Trophoblast cell (in vitro differentiated cells and primary cell): ENCODE data around the gene DOC2A.

Source experiments
- DNase-seq, 2 donors: peaks; one replicate each; pipeline ENCODE4 v3.0.0-alpha.2; 2016
- H2AFZ ChIP-seq: 2 replicates; pipeline ENCODE4 v1.6.1; 2013; ENCODE audit warnings: low read length, moderate library complexity, mild to moderate bottlenecking; ENCODE audit not compliant: insufficient read depth, poor library complexity
- H2AK5ac ChIP-seq: 2 replicates; pipeline ENCODE4 v1.6.1; 2013; ENCODE audit warnings: mild to moderate bottlenecking, low read length
- H2BK120ac ChIP-seq: 2 replicates; pipeline ENCODE4 v1.6.1; 2013; ENCODE audit warnings: low read length, mild to moderate bottlenecking, moderate library complexity; ENCODE audit not compliant: insufficient read depth, poor library complexity
- H2BK12ac ChIP-seq: 2 replicates; pipeline ENCODE4 v1.6.1; 2013; ENCODE audit warnings: mild to moderate bottlenecking, low read length, moderate library complexity
- H2BK5ac ChIP-seq: 2 replicates; pipeline ENCODE4 v1.6.1; 2013; ENCODE audit warnings: low read length, low read depth, moderate library complexity, mild to moderate bottlenecking; ENCODE audit not compliant: poor library complexity
- H3K14ac ChIP-seq: 2 replicates; pipeline ENCODE4 v1.6.1; 2013; ENCODE audit warnings: mild to moderate bottlenecking, low read length
- H3K18ac ChIP-seq: 2 replicates; pipeline ENCODE4 v1.6.1; 2013; ENCODE audit warnings: mild to moderate bottlenecking, low read length
- H3K23ac ChIP-seq: 2 replicates; pipeline ENCODE4 v1.6.1; 2013; ENCODE audit warnings: low read length
- H3K27ac ChIP-seq: 2 replicates; pipeline ENCODE4 v1.5.1; 2013; ENCODE audit warnings: low read depth, mild to moderate bottlenecking, inconsistent platforms, low read length, moderate library complexity
- H3K27me3 ChIP-seq: 2 replicates; pipeline ENCODE4 v1.6.1; 2013; ENCODE audit warnings: inconsistent platforms, mild to moderate bottlenecking, low read length, moderate library complexity; ENCODE audit not compliant: insufficient read depth
- H3K36me3 ChIP-seq, 2 experiments: 1 replicate in 1 of 2; 2 replicates in 1 of 2; pipeline ENCODE4 v1.6.1; 2013; ENCODE audit warnings: low read length in 2 of 2, mild to moderate bottlenecking in 2 of 2, moderate library complexity in 1 of 2; ENCODE audit not compliant: insufficient read depth in 2 of 2, control insufficient read depth in 1 of 2
- H3K4ac ChIP-seq: 2 replicates; pipeline ENCODE4 v1.6.1; 2013; ENCODE audit warnings: low read depth, mild to moderate bottlenecking, low read length, moderate library complexity
- H3K4me1 ChIP-seq, 2 experiments: 1 replicate in 1 of 2; 2 replicates in 1 of 2; pipeline ENCODE4 v1.6.1; 2013; ENCODE audit warnings: low read length in 2 of 2, mild to moderate bottlenecking in 2 of 2, moderate library complexity in 1 of 2; ENCODE audit not compliant: insufficient read depth in 2 of 2, control insufficient read depth in 1 of 2
- H3K4me2 ChIP-seq: 2 replicates; pipeline ENCODE4 v1.6.1; 2013; ENCODE audit warnings: inconsistent platforms, mild to moderate bottlenecking, low read length, moderate library complexity
- H3K4me3 ChIP-seq: 2 replicates; pipeline ENCODE4 v1.5.1; 2013; ENCODE audit warnings: mild to moderate bottlenecking, low read depth, low read length, inconsistent platforms
- H3K79me1 ChIP-seq: one replicate; pipeline ENCODE4 v1.6.1; 2013; ENCODE audit warnings: low read length
- H3K79me2 ChIP-seq: 2 replicates; pipeline ENCODE4 v1.6.1; 2013; ENCODE audit warnings: low read length, mild to moderate bottlenecking; ENCODE audit not compliant: control insufficient read depth, insufficient read depth, poor library complexity
- H3K9ac ChIP-seq: 2 replicates; pipeline ENCODE4 v1.6.1; 2013; ENCODE audit warnings: mild to moderate bottlenecking, low read length
- H3K9me3 ChIP-seq: 2 replicates; pipeline ENCODE4 v1.6.1; 2013; ENCODE audit warnings: low read depth, mild to moderate bottlenecking, control low read depth, inconsistent platforms, low read length; ENCODE audit not compliant: insufficient read depth
- H4K12ac ChIP-seq: 2 replicates; pipeline ENCODE4 v1.6.1; 2013; ENCODE audit warnings: low read depth, mild to moderate bottlenecking, low read length, moderate library complexity
- H4K8ac ChIP-seq: 2 replicates; pipeline ENCODE4 v1.6.1; 2013; ENCODE audit warnings: low read depth, mild to moderate bottlenecking, low read length, moderate library complexity
- H4K91ac ChIP-seq: one replicate; pipeline ENCODE4 v1.6.1; 2013; ENCODE audit warnings: low read depth, mild to moderate bottlenecking, low read length, moderate library complexity
- WGBS: extraction: QIAGEN DNeasy Blood & Tissue Kit; methylation state at CpG from one replicate; pipeline ENCODE4 v1.1.7; 2013; ENCODE audit warnings: missing lambda C conversion rate; ENCODE audit not compliant: insufficient read length, insufficient coverage; ENCODE audit errors: extremely low coverage; 5-methylcytosine and 5-hydroxymethylcytosine counted together

The DOC2A gene

DNA sequence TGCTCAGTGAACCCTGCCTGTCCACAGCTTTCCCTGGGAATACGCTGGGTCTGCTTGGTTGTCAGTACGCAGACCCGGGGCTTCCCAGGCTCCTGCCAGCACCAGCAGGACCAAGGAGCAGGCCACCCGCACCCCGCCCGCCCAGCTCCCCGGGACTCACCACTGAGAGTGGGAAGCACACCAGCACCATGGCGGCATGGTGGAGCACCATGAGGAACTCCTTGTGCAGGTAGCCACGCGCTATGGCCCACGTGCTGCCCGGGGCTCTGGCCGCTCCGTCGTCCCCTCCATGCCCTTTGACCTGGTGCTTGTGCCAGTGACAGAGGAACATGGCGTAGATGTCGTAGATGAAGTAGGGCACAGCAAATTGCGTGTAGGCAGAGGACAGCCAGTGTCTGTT, 15.6 kb upstream of the DOC2A start:
- Histone ChIP-seq H3K36me3 (no peaks in the 10 kb centered on the region), H2AFZ (no peak overlapping the region), H3K27ac (no peak overlapping the region), H3K23ac (no peak overlapping the region), H3K9ac (no peak overlapping the region), H3K4ac (no peak overlapping the region), H3K27me3 (peaks cover 19% of the 10 kb centered on the region), H3K18ac (no peak overlapping the region), H3K9me3 (peaks cover 2% of the 10 kb centered on the region), H4K8ac (no peak overlapping the region), H3K79me1 (no peaks in the 10 kb centered on the region), H3K4me1 (no peaks in the 10 kb centered on the region), H4K12ac (no peak overlapping the region), H2BK12ac (no peak overlapping the region), H3K4me3 (no peak overlapping the region), H2AK5ac (no peak overlapping the region), H3K14ac (no peak overlapping the region), H3K79me2 (no peaks in the 10 kb centered on the region), H2BK5ac (no peak overlapping the region), H4K91ac (no peak overlapping the region), H3K4me2 (no peak overlapping the region), H2BK120ac (no peak overlapping the region)
- whole genome bisulfite sequencing = no CpG with 5 or more reads among the region's 18 CpGs
- no peak for DNase-seq

DNA sequence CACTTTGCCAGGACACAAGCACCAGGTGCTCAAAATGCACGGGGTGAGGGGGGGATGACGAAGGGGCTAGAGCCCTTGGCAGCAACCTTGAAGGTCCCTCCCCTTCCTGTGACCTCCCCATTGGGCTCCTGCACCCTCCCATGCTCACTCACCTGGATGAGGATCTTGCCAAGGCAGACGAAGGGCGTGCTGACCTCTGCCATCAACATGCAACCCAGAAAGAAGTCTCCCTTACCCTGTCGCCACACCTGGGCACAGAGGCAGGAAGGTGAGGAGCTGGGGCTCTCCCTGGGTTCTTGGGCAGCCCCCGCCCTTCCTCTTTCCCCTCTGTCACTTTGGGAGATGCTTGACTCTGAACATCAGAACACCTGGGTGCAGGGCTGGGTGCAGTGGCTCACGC, 14.7 kb upstream of the DOC2A start:
- Histone ChIP-seq H3K4me2 (no peak overlapping the region), H2BK5ac (no peak overlapping the region), H3K79me1 (no peaks in the 10 kb centered on the region), H4K91ac (no peak overlapping the region), H3K14ac (no peak overlapping the region), H3K18ac (no peak overlapping the region), H3K79me2 (no peaks in the 10 kb centered on the region), H2BK12ac (no peak overlapping the region), H4K12ac (no peak overlapping the region), H3K36me3 (no peaks in the 10 kb centered on the region), H2BK120ac (no peak overlapping the region), H2AK5ac (no peak overlapping the region), H3K23ac (no peak overlapping the region), H3K27ac (no peak overlapping the region), H3K27me3 (peaks cover 14% of the 10 kb centered on the region), H3K4me3 (no peak overlapping the region), H3K9me3 (peaks cover 2% of the 10 kb centered on the region), H3K4ac (no peak overlapping the region), H4K8ac (no peak overlapping the region), H2AFZ (no peak overlapping the region), H3K4me1 (peaks cover 0 to 4% of the 10 kb centered on the region in 2 experiments), H3K9ac (no peak overlapping the region)
- no peak for DNase-seq
- WGBS = no CpG with 5 or more reads among the region's 7 CpGs

DNA sequence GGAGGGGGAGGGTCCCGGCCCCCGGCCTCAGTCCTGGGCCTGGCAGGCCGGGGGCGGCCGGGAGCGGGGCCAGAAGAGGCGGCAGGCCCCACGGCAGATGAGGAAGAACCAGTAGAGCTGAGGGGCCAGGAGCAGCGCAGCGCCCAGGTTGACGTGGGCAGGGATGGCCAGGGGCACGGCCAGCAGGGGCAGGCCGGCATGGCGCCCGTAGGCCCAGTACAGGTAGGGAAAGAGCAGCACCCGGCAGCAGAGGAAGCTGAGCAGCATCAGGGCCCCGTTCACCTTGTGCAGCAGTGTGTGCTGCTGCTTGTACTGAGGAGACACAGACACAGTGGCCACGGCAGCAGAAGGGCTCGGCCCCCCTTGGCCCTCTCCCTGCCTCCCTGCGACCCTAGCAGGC, 14.3 kb upstream of the DOC2A start:
- Histone ChIP-seq H3K4me2 (no peak overlapping the region), H3K4me3 (no peak overlapping the region), H3K18ac (no peak overlapping the region), H2AFZ (no peak overlapping the region), H3K4ac (no peak overlapping the region), H2BK12ac (no peak overlapping the region), H3K27ac (no peak overlapping the region), H4K8ac (no peak overlapping the region), H4K91ac (no peak overlapping the region), H3K14ac (no peak overlapping the region), H2AK5ac (no peak overlapping the region), H4K12ac (no peak overlapping the region), H3K79me2 (no peaks in the 10 kb centered on the region), H3K4me1 (peaks cover 0 to 4% of the 10 kb centered on the region in 2 experiments), H3K9me3 (peaks cover 2% of the 10 kb centered on the region), H2BK5ac (no peak overlapping the region), H3K23ac (no peak overlapping the region), H3K79me1 (no peaks in the 10 kb centered on the region), H3K27me3 (peaks cover 10% of the 10 kb centered on the region), H3K9ac (no peak overlapping the region), H2BK120ac (no peak overlapping the region), H3K36me3 (no peaks in the 10 kb centered on the region)
- no CpG with 5 or more reads among the region's 20 CpGs for WGBS
- no peak for DNase-seq

DNA sequence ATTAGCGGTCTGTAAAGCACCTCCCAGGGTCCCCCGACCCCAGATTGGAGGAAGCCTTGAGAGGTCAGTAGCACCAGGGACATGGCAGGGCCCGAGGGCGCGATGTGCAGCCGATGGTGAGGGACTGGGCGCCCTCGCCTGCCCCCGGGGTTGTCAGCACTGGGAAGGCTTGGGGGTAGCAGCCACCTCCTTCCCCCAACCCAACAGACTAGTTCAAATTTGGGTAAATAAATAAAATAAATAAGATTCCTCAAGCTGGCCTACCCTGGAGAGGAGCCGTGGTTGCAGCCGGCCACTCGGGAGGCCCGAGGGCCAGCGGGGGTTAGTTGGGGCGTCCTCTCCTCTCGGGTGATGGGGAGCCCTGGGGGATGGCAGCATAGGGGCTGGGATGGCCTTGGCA, 13.6 kb upstream of the DOC2A start:
- H3K23ac ChIP-seq = no peak overlapping the region
- no CpG with 5 or more reads among the region's 16 CpGs for WGBS
- no peak for DNase-seq
- no peak overlapping the region for H2BK5ac ChIP-seq
- no peaks in the 10 kb centered on the region for H3K36me3 ChIP-seq
- no peaks in the 10 kb centered on the region for H3K79me2 ChIP-seq
- H3K4me1 ChIP-seq = peaks cover 0 to 4% of the 10 kb centered on the region in 2 experiments
- no peak overlapping the region for H2AFZ ChIP-seq
- no peak overlapping the region for H2AK5ac ChIP-seq
- H3K9me3 ChIP-seq = no peaks in the 10 kb centered on the region
- no peak overlapping the region for H3K4me3 ChIP-seq
- H2BK120ac ChIP-seq = no peak overlapping the region
- H2BK12ac ChIP-seq = no peak overlapping the region
- H3K27me3 ChIP-seq = peaks cover 6% of the 10 kb centered on the region
- H3K27ac ChIP-seq = no peak overlapping the region
- H3K9ac ChIP-seq = no peak overlapping the region
- no peak overlapping the region for H3K4me2 ChIP-seq
- H4K12ac ChIP-seq = no peak overlapping the region
- no peak overlapping the region for H3K14ac ChIP-seq
- H4K8ac ChIP-seq = no peak overlapping the region
- H3K4ac ChIP-seq = no peak overlapping the region
- no peaks in the 10 kb centered on the region for H3K79me1 ChIP-seq
- no peak overlapping the region for H3K18ac ChIP-seq
- no peak overlapping the region for H4K91ac ChIP-seq
